K562 (cell line): Measurements from ENCODE around the gene NQO2. TPM values are rescaled to one million over a fixed set of nuclear protein-coding genes. Genes with fewer than 3 reads are reported as not detected.
A peak's percentile ranks its signal among the peaks of the same experiment; 100 is the strongest.

Experiments used
- CREM ChIP-seq: IDR thresholded peaks from 2 replicates; pipeline ENCODE4 v1.6.1; 2014; ENCODE audit warnings: antibody characterized with exemption, low read depth
- E2F5 ChIP-seq: sonication (generic); formaldehyde crosslinking; IDR thresholded peaks from 2 replicates; pipeline ENCODE4 v1.8.0; 2022; ENCODE audit warnings: mild to moderate bottlenecking, missing genetic modification reagents
- ELF1 ChIP-seq: fragments of 200-800 bp; sonication (Bioruptor generic); IDR thresholded peaks from 2 replicates; pipeline ENCODE4 v1.6.1; 2016; ENCODE audit warnings: missing genetic modification characterization, missing compliant biosample characterization
- SETDB1 ChIP-seq: IDR thresholded peaks from one replicate; pipeline ENCODE4 v1.6.1; 2012; ENCODE audit warnings: low read length, control low read depth, inconsistent platforms
- SREBF1 ChIP-seq: fragments of 150-350 bp; IDR thresholded peaks from 2 replicates; pipeline ENCODE4 v1.6.1; 2014; ENCODE audit warnings: antibody characterized with exemption, low read depth, low read length, borderline replicate concordance
- TBL1XR1 ChIP-seq, 2 experiments: IDR thresholded peaks; 2 replicates each; pipeline ENCODE4 v1.6.1; 2012; ENCODE audit warnings: improper control_type of control experiment in 2 of 2, low read length in 2 of 2, mild to moderate bottlenecking in 1 of 2
- XRCC3 ChIP-seq: fragments of 450-650 bp; IDR thresholded peaks from 2 replicates; pipeline ENCODE4 v1.6.1; 2017; ENCODE audit warnings: mild to moderate bottlenecking, moderate library complexity
- ZBTB33 ChIP-seq: sonication (generic); formaldehyde crosslinking; IDR thresholded peaks from 2 replicates; pipeline ENCODE4 v1.8.1; 2023; ENCODE audit warnings: mild to moderate bottlenecking, missing genetic modification reagents
- ZHX1 ChIP-seq: fragments of 150-350 bp; conservative IDR thresholded peaks from 2 replicates; pipeline ENCODE4 v1.6.1; 2014; ENCODE audit warnings: low read length
- ZNF609 ChIP-seq: sonication (generic); formaldehyde crosslinking; IDR thresholded peaks from 2 replicates; pipeline ENCODE4 v1.8.1; 2023; ENCODE audit warnings: missing genetic modification reagents, mild to moderate bottlenecking, borderline replicate concordance
- polyA plus RNA-seq, 8 experiments: library from polyadenylated mRNA; depleted of rRNA in 4 of 8; stranded (reverse) in 5 of 8; unstranded in 3 of 8; fragments of >200 nt; fragmentation: Nextera tagmentation in 2 of 8; fragmentation: Illumina TruSeq in 1 of 8; extraction: Ambion mirVana in 2 of 8; extraction: Trizol in 1 of 8; gene quantifications; 2 replicates each; pipeline versions ENCODE4 v1.2.1 to v1.2.3, GENCODE V29; 2011 to 2014; ENCODE audit warnings: inconsistent platforms in 1 of 8, missing spikeins in 1 of 8
- total RNA-seq, 7 experiments: library from RNA; depleted of rRNA in 6 of 7; stranded (reverse); fragments of >200 nt in 6 of 7; fragmentation: Illumina TruSeq in 2 of 7; extraction: Trizol in 2 of 7; gene quantifications; 2 replicates each; pipeline versions ENCODE4 v1.2.1 to v1.2.3, GENCODE V29; 2011 to 2021; ENCODE audit warnings: low replicate concordance in 1 of 7

NQO2 gene
- total and polyA plus RNA-seq, 9 of the 15 experiments (the other 6 are each of a cell fraction or from before 2014, with no cell fraction given): 54.6 to 214 (median 116) TPM

DNA sequence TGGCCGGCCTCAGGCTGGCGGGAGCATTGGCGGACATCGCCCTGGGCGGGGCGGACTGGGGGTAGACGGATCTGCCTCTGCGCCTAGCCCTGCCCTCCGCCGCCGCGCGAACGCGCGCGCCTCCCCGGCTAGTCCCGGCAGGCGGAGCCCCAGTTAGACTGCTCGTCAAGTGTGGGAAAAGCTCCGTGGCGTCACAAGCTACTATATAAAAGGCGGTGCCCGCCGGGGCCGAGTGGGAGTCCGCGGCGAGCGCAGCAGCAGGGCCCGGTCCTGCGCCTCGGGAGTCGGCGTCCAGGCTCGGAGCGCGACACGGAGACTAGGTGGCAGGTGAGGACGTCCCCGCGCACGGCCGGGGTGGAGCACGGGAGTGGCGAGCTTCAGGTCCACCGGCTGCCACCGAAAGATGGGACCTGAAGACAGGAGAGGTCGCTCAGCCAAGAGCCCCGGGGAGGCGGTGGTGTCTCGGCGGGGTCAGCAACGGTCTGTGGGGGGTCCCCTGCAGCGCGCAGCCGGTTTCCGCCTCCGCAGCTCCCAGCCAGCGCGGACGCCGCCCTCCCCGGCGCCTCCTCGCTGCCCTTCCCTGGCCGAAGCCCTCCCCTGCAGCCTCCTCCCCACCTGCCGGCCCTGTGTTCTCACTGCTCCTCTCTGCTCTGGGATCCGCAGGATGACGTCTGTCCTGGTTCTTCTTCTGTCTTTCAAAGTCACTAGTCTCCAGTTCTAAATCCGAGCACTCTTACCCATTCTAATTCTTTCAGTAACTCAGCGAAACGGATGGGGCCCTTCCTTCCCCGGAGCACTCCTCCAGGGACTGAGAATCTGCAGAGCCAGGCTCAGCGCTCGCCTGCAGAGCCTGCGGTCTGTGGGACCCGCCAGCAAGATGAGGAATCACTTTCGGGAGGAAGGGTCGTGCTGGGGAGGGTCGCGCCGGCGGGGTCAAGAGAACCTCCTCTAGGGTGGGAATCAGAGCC lies 64.3 kb downstream of the NQO2 start (continued):
- TF ChIP-seq ZNF609 (CRISPR knock-in tag) (no peak), XRCC3 (no peak), CREM (peak; percentile 73), TBL1XR1 (IDR thresholded peaks at IDR 0.05; ENCODE audit: low read length in 2 of 2) (no peak; a peak in 1 of 4 replicates), ZBTB33 (CRISPR knock-in tag) (peak; percentile 49; the same call in 1 of the 2 replicates), SREBF1 (no peak), ELF1 (tag) (no peak), ZHX1 (no peak), SETDB1 (no peak), E2F5 (CRISPR knock-in tag) (no peak)
